Measurements from ENCODE around the gene CMSS1. TPM values are rescaled to one million over a fixed set of nuclear protein-coding genes. Genes with fewer than 3 reads are reported as not detected.

Gene CMSS1
- total RNA-seq, 4 donors from 2014 or later: 2.4 to 29.9 (median 5.2) TPM

GRCh38 chr3:100076731-100077529 lies 259.3 kb downstream of the CMSS1 start:
- in situ Hi-C loops (cut with MboI; ENCODE audit: low pct_ligation_motif_present in 1 of 4, low pct_unique_long_range_greater_than_20kb in 1 of 4, low sequenced_read_pairs in 3 of 4): no loop called here
- 44 to 46% methylated on average over 7 of the region's 7 CpGs for WGBS, 2 donors (ENCODE audit: low coverage in 1 of 2)
- no peak for DNase-seq
- intact Hi-C loops (cut with DNase I; ENCODE audit: low total_unique reads): no loop called here
- Histone ChIP-seq H3K27me3 (no peaks in the 10 kb centered on the region), H3K27ac (peak overlapping the region; percentile 49 to 74 (median 72)), H3K9me3 (no peaks in the 10 kb centered on the region), H3K36me3 (no peaks in the 10 kb centered on the region), H3K4me3 (no peak overlapping the region), H3K4me1 (peaks cover 17 to 46% (median 29%) of the 10 kb centered on the region in 4 donors)
- TF ChIP-seq EP300 (IDR thresholded peaks at IDR 0.05; ENCODE audit: low read depth) (no peak), CTCF (IDR thresholded peaks at IDR 0.05) (no peak), POLR2AphosphoS5 (IDR thresholded peaks at IDR 0.05) (no peak), POLR2A (IDR thresholded peaks at IDR 0.05) (no peak)

- Histone ChIP-seq H3K4me1 (peaks cover 17 to 31% (median 19%) of the 10 kb centered on the region in 4 donors), H3K27ac (no peak overlapping the region), H3K36me3 (no peaks in the 10 kb centered on the region), H3K27me3 (no peaks in the 10 kb centered on the region), H3K9me3 (no peaks in the 10 kb centered on the region), H3K4me3 (no peak overlapping the region)
- intact Hi-C loops (cut with DNase I; ENCODE audit: low total_unique reads) (no loop called here), in situ Hi-C loops (cut with MboI; ENCODE audit: low pct_ligation_motif_present in 1 of 4, low pct_unique_long_range_greater_than_20kb in 1 of 4, low sequenced_read_pairs in 3 of 4) (no loop called here)
- DNase-seq: no peak
- 80 to 100% methylated on average over 1 of the region's 1 CpG for WGBS, 2 donors (ENCODE audit: low coverage in 1 of 2)
- TF ChIP-seq EP300 (IDR thresholded peaks at IDR 0.05; ENCODE audit: low read depth) (no peak), POLR2A (IDR thresholded peaks at IDR 0.05) (no peak), CTCF (IDR thresholded peaks at IDR 0.05) (no peak), POLR2AphosphoS5 (IDR thresholded peaks at IDR 0.05) (no peak)
Measured at GRCh38 chr3:100079328-100079727, 261.7 kb downstream of the CMSS1 start.

GRCh38 chr3:100080573-100080972 lies 262.9 kb downstream of the CMSS1 start:
- Histone ChIP-seq H3K9me3 (no peaks in the 10 kb centered on the region), H3K4me1 (peaks cover 17 to 23% (median 18%) of the 10 kb centered on the region in 4 donors), H3K27me3 (no peaks in the 10 kb centered on the region), H3K36me3 (no peaks in the 10 kb centered on the region), H3K4me3 (no peak overlapping the region), H3K27ac (peak overlapping the region in 1 of 4 donors; percentile 10)
- intact Hi-C loops (cut with DNase I; ENCODE audit: low total_unique reads) (no loop called here), in situ Hi-C loops (cut with MboI; ENCODE audit: low pct_ligation_motif_present in 1 of 4, low pct_unique_long_range_greater_than_20kb in 1 of 4, low sequenced_read_pairs in 3 of 4) (no loop called here)
- TF ChIP-seq POLR2AphosphoS5 (IDR thresholded peaks at IDR 0.05): no peak
- TF ChIP-seq EP300 (IDR thresholded peaks at IDR 0.05; ENCODE audit: low read depth): no peak
- TF ChIP-seq POLR2A (IDR thresholded peaks at IDR 0.05): no peak
- TF ChIP-seq CTCF (IDR thresholded peaks at IDR 0.05): no peak
- WGBS, 2 donors (ENCODE audit: low coverage in 1 of 2): 60 to 84% methylated on average over 1 to 2 of the region's 2 CpGs
- DNase-seq: no peak

- in situ Hi-C loops (cut with MboI; ENCODE audit: low pct_ligation_motif_present in 1 of 4, low pct_unique_long_range_greater_than_20kb in 1 of 4, low sequenced_read_pairs in 3 of 4): no loop called here
- WGBS, 2 donors (ENCODE audit: low coverage in 1 of 2): 64 to 73% methylated on average over 1 of the region's 1 CpG
- Histone ChIP-seq H3K4me1 (peaks cover 11 to 17% (median 13%) of the 10 kb centered on the region in 4 donors), H3K27ac (no peak overlapping the region), H3K4me3 (no peak overlapping the region), H3K27me3 (no peaks in the 10 kb centered on the region), H3K36me3 (no peaks in the 10 kb centered on the region), H3K9me3 (no peaks in the 10 kb centered on the region)
- no peak for DNase-seq
- intact Hi-C loops (cut with DNase I; ENCODE audit: low total_unique reads): no loop called here
- no peak for TF ChIP-seq CTCF (IDR thresholded peaks at IDR 0.05)
- no peak for TF ChIP-seq POLR2AphosphoS5 (IDR thresholded peaks at IDR 0.05)
- no peak for TF ChIP-seq POLR2A (IDR thresholded peaks at IDR 0.05)
- TF ChIP-seq EP300 (IDR thresholded peaks at IDR 0.05; ENCODE audit: low read depth): no peak
Measured at GRCh38 chr3:100081311-100081710, 263.6 kb downstream of the CMSS1 start.
